Measurements from ENCODE around the gene TSPAN32.

TSPAN32 gene

DNA sequence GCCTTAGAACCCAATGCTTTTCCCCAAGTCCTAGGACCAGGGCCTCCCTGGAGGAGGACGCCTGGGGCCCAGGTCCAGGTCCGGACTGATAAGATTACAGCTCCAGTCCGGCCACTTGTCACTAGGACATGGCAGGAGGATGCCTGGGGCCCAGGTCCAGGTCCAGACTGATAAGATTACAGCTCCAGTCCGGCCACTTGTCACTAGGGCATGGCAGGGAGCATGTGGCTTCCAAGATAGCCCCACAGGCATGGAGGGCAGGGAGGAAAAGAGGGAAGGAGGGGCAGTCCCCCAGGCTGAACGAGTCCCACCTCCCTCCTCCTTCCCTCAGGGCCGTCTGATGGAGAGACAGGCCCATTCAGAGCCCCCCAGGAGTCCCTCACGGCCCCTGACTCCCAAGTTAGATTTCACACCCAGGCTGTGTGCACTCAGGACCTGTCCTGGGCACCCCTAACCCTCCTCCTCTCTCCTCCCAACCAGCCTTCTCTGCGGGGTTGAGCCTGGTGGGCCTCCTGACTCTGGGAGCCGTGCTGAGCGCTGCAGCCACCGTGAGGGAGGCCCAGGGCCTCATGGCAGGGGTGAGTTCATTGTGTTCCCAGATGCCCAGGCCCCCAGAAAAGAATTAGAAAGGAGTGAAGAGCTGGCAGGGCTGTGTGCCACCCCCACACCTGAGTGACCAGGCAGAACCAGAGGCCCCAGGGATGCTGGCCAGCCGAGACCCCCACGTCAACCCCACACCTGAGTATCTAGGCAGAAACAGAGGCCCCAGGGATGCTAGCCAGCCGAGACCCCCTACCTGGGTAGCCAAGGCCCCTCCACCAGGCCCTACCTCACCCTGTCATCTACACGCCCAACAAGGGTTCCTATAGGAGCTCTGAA lies 2.1 kb downstream of the TSPAN32 start:
- no peak overlapping the region for H3K4me3 ChIP-seq (ENCODE audit: low read length)
- peaks cover 25% of the 10 kb centered on the region for H3K4me1 ChIP-seq (ENCODE audit: control insufficient read depth, insufficient read depth, low read length)
- H3K27me3 ChIP-seq (ENCODE audit: control insufficient read depth, insufficient read depth, low read length), result no peaks in the 10 kb centered on the region
- H3K9ac ChIP-seq (ENCODE audit: low read length), result no peak overlapping the region
- H3K36me3 ChIP-seq (ENCODE audit: control insufficient read depth, insufficient read depth, low read length), result no peaks in the 10 kb centered on the region
- H3K9me3 ChIP-seq (ENCODE audit: control insufficient read depth, low read length), result no peaks in the 10 kb centered on the region

DNA sequence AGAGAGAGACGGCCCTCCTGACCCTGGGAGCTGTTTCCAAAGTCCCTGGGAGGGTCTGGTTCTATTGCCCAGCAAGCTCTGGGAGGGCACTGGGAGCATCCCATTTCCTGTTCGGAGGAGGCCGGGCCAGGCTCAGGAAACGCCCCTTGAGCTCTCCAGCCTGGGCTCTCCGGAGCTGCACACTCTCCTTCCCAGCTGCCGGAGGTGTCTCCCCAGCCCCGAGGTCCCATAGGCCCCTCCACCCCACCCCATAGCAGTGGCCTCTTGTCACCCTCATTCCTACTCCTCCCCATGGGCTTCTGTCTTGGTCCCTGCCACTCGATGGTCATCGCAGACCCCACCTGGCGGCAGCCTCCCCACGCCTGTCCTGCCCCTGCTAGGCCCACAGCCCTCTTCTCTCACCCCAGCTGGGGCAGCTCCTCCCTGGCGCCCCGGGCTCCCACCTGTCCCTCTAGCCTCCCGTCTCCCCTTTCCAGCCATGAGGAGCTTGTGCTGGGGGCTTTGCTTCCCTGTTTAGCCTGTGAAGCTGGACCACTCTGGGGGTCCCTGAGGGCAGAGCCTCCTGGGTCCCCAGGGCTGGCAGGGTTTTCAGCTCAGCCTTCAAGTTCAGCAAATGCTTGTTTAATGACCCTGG lies 2.8 kb downstream of the TSPAN32 start:
- H3K4me1 ChIP-seq (ENCODE audit: control insufficient read depth, insufficient read depth, low read length), result peaks cover 25% of the 10 kb centered on the region
- no peaks in the 10 kb centered on the region for H3K27me3 ChIP-seq (ENCODE audit: control insufficient read depth, insufficient read depth, low read length)
- no peak overlapping the region for H3K4me3 ChIP-seq (ENCODE audit: low read length)
- H3K9me3 ChIP-seq (ENCODE audit: control insufficient read depth, low read length), result no peaks in the 10 kb centered on the region
- H3K36me3 ChIP-seq (ENCODE audit: control insufficient read depth, insufficient read depth, low read length), result no peaks in the 10 kb centered on the region
- H3K9ac ChIP-seq (ENCODE audit: low read length), result peak overlapping the region; percentile 53

DNA sequence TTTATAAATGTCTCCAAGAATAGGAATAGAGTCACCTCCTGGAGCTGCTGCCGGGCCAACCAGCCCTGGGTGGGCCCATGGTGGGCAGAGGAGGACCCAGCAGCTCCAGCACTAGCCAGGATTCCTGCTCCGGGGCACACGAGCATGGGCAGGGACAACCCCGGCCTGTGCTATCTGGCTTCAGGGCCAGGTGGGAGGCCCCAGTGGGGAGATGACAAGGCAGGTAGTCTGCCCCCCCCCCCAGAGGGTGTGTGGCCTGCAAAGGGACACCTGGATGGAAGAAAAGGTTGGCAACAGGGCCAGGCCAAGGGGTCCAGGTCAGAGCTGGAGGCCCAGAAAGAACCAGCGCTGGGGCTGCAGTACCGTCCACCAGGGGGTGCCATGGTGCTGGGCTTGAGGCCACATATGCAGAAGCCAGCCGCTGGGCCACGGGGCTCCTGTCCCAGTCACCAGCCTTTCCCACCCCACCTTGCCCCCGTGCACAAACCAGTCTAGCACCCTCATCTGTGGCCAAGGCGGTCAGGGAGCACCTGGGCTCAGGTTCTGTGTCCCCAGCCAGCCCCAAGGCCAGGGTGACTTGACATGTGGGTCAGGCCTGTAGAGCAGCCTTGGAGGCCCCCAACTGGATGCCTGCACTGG lies 3.4 kb downstream of the TSPAN32 start:
- Histone ChIP-seq H3K9me3 (ENCODE audit: control insufficient read depth, low read length) (no peaks in the 10 kb centered on the region), H3K9ac (ENCODE audit: low read length) (peak overlapping the region; percentile 53), H3K27me3 (ENCODE audit: control insufficient read depth, insufficient read depth, low read length) (no peaks in the 10 kb centered on the region), H3K36me3 (ENCODE audit: control insufficient read depth, insufficient read depth, low read length) (no peaks in the 10 kb centered on the region), H3K4me3 (ENCODE audit: low read length) (no peak overlapping the region), H3K4me1 (ENCODE audit: control insufficient read depth, insufficient read depth, low read length) (peaks cover 25% of the 10 kb centered on the region)

DNA sequence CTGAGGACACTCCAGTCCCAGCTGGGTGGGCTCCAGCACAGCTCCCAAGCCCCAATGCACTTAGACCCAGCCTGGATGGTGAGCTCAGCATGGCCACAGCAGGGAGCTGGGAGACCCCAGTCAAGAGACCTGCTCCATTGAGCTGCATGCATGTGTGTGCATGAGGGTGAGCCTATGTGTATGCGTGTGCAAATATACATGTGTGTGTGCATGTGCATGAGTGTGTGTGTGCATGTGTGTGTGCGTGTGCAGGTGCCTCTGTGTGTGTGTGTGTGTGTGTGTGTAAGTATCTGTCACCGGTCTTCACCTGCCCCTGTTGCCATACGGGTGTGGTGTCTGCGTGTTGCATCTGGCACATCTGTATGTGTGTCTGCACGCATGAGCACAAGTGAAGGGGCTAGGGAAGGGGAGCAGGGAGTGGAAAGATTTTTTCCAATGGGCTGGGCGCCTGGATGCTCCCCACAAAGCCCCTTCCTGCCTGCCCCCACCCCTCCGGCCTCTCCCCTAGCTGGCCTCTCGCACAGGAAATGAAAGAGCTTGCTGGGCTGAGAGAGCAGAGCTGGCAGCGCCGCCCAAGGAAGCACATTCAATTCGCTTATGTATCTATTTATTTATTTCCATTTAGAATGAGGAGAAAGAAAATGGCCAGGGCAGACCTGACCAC lies 4.1 kb downstream of the TSPAN32 start:
- Histone ChIP-seq H3K4me3 (ENCODE audit: low read length) (no peak overlapping the region), H3K27me3 (ENCODE audit: control insufficient read depth, insufficient read depth, low read length) (no peaks in the 10 kb centered on the region), H3K4me1 (ENCODE audit: control insufficient read depth, insufficient read depth, low read length) (peaks cover 25% of the 10 kb centered on the region), H3K9ac (ENCODE audit: low read length) (peak overlapping the region; percentile 28), H3K36me3 (ENCODE audit: control insufficient read depth, insufficient read depth, low read length) (no peaks in the 10 kb centered on the region), H3K9me3 (ENCODE audit: control insufficient read depth, low read length) (no peaks in the 10 kb centered on the region)

DNA sequence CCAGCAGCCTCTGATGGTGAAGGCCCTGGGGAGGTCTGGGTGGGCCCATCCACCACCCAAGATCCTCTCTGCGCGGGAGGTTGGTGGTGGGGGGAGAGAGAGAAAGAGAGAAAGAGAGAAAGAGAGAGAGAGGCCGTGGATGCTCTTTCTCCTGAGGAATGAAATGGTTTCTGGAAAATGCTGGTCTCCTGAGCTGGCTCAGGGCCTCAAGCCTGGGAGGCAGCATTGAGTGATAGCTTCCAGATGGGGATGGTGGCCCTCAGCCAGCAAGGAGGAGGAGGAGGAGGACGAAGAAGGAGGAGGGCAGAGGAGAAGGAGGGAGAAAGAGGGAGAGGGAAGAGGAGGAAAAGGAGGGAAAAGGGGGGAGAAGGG lies 4.6 kb downstream of the TSPAN32 start:
- no peaks in the 10 kb centered on the region for H3K36me3 ChIP-seq (ENCODE audit: control insufficient read depth, insufficient read depth, low read length)
- H3K4me3 ChIP-seq (ENCODE audit: low read length), result no peak overlapping the region

DNA sequence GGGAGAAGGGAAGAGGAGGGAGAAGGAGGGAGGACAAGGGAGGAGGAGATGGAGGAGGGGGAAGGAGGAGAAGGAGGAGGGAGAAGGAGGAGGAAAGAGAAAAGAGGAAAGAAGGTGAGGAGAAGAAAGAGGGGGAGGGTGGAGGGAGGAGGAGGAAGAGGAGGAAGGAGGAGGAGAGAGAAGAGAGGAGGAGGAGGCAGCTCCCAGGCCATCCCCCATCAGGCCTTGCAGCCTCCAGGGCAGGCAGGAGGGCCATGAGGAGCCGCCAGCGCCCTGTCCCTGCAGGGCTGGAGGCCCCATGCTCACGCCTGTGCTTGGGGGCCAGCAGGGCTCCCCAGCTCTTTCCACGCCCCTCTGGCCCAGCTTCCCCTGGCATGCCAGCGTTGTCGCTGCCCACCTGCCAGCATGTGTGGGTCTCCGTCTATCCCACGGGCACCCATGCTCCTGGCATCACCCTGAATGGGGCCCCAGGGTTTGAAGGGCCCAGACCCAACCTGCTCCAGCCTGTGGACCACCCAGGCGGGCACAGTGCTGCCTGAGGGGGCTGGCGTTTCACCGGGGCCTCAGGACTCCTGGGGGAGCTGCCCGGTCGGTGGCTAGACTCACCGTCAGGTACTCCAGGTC lies 5.2 kb downstream of the TSPAN32 start:
- H3K4me3 ChIP-seq (ENCODE audit: low read length), result no peak overlapping the region
- H3K9ac ChIP-seq (ENCODE audit: low read length), result no peak overlapping the region
- H3K27me3 ChIP-seq (ENCODE audit: control insufficient read depth, insufficient read depth, low read length), result no peaks in the 10 kb centered on the region
- H3K9me3 ChIP-seq (ENCODE audit: control insufficient read depth, low read length), result no peaks in the 10 kb centered on the region
- peaks cover 25% of the 10 kb centered on the region for H3K4me1 ChIP-seq (ENCODE audit: control insufficient read depth, insufficient read depth, low read length)
- no peaks in the 10 kb centered on the region for H3K36me3 ChIP-seq (ENCODE audit: control insufficient read depth, insufficient read depth, low read length)

More for the DNA sequence above, 4.6 kb downstream of the TSPAN32 start:
- Histone ChIP-seq H3K9me3 (ENCODE audit: control insufficient read depth, low read length) (no peaks in the 10 kb centered on the region), H3K9ac (ENCODE audit: low read length) (peak overlapping the region; percentile 28), H3K27me3 (ENCODE audit: control insufficient read depth, insufficient read depth, low read length) (no peaks in the 10 kb centered on the region), H3K4me1 (ENCODE audit: control insufficient read depth, insufficient read depth, low read length) (peaks cover 25% of the 10 kb centered on the region)

DNA sequence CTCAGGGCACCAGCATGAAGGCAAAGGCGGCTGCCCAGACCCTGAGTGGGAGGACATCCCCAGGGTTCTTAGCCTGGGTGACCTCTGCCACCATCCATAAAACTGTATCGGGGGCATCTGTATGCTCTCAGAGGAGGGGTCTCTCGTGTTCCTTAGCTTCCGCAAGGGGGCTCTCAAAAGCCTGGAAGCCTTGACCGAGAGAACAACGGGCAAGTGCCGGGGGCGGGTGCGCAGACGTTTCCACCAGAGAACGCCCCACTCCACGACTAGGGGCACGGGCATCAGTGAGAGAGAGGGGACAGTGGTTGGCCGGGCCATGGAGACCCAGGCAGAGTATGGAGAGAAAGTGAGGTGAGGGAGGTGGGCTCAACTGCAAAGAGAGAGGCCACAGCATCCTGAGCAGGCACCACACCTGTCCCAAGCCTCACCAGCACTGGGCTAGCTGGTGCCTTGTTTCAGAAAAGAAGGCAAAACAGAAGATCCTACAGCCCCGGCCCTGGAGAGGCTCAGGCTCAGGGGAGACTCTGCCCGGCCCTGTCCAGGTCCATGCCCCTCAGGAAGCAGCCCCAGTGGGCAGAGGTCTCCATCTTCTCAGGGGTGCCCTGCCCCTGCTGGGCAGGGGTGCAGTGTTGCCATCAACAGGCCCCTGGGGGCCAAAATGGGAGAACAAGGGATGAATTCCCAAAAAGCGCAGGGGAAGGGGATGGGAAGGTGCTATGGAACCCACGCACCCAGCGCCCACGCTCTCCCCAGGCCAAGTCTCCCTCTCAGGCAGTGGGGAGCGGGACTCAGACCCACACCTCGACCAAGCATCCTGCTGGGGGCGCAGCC lies 5.9 kb downstream of the TSPAN32 start:
- Histone ChIP-seq H3K36me3 (ENCODE audit: control insufficient read depth, insufficient read depth, low read length) (no peaks in the 10 kb centered on the region), H3K9ac (ENCODE audit: low read length) (no peak overlapping the region), H3K27me3 (ENCODE audit: control insufficient read depth, insufficient read depth, low read length) (no peaks in the 10 kb centered on the region), H3K9me3 (ENCODE audit: control insufficient read depth, low read length) (no peaks in the 10 kb centered on the region), H3K4me1 (ENCODE audit: control insufficient read depth, insufficient read depth, low read length) (peaks cover 25% of the 10 kb centered on the region), H3K4me3 (ENCODE audit: low read length) (no peak overlapping the region)

DNA sequence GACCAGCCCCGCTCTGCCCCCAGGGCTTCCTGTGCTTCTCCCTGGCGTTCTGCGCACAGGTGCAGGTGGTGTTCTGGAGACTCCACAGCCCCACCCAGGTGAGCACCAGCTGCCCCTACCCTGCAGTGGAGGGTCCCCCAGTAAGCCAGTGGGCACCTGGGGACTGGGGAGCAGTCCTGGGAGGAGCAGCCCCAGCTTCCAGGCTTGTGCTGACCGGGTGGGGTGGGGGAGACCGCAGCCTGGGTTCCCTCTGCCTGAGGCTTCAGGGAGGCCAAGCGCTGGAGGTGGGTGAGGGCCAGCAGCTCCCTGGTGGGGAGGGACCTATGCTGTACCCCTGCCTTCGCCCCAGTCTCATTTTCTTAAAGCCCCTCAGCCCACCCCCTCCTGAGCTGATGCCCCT lies 6.9 kb downstream of the TSPAN32 start:
- Histone ChIP-seq H3K36me3 (ENCODE audit: control insufficient read depth, insufficient read depth, low read length) (no peaks in the 10 kb centered on the region), H3K9ac (ENCODE audit: low read length) (no peak overlapping the region), H3K9me3 (ENCODE audit: control insufficient read depth, low read length) (no peaks in the 10 kb centered on the region), H3K4me1 (ENCODE audit: control insufficient read depth, insufficient read depth, low read length) (peaks cover 20% of the 10 kb centered on the region), H3K27me3 (ENCODE audit: control insufficient read depth, insufficient read depth, low read length) (no peaks in the 10 kb centered on the region), H3K4me3 (ENCODE audit: low read length) (no peak overlapping the region)

DNA sequence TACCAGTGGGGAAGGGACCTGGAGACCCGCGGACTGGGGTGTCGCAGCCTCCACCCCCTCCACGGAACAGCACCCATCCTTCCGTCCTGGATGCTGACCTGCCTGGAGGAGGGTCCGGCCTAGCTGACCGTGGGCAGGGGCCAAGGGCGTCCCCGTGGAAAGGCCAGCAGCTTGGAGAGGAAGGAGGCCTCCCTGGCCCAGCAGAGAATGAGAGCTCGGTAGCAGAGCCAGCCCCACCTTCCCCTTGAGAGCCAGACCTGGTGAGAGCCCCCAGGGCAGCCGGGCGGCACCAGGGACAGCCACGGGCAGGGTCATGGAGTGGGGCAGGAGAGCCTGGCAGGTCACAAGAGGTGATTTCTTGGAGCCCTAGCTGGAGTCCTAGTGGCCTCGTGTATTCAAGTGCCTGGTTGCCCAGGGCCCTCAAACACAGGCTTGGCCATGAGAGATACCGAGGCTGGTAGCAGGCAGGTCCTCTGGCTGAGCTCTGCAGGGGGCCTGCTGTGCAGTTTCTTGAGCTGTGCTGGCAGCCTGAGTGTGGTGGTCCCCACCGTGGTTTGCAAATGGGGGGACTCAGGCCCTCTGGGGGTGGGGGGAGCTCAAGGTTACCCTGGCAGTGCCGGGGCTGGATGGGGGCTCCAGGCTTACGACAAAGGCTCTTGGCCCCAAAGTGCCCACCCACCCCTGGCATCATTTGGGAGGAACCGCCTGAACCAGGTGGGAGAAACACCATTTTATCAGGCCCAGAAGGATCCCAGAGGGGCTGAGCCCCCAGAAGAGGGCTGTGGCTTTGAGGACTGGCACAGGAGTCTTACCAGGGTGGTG lies 7.6 kb downstream of the TSPAN32 start:
- Histone ChIP-seq H3K27me3 (ENCODE audit: control insufficient read depth, insufficient read depth, low read length) (no peaks in the 10 kb centered on the region), H3K36me3 (ENCODE audit: control insufficient read depth, insufficient read depth, low read length) (no peaks in the 10 kb centered on the region), H3K4me1 (ENCODE audit: control insufficient read depth, insufficient read depth, low read length) (peaks cover 21% of the 10 kb centered on the region), H3K4me3 (ENCODE audit: low read length) (no peak overlapping the region), H3K9ac (ENCODE audit: low read length) (no peak overlapping the region), H3K9me3 (ENCODE audit: control insufficient read depth, low read length) (no peaks in the 10 kb centered on the region)

DNA sequence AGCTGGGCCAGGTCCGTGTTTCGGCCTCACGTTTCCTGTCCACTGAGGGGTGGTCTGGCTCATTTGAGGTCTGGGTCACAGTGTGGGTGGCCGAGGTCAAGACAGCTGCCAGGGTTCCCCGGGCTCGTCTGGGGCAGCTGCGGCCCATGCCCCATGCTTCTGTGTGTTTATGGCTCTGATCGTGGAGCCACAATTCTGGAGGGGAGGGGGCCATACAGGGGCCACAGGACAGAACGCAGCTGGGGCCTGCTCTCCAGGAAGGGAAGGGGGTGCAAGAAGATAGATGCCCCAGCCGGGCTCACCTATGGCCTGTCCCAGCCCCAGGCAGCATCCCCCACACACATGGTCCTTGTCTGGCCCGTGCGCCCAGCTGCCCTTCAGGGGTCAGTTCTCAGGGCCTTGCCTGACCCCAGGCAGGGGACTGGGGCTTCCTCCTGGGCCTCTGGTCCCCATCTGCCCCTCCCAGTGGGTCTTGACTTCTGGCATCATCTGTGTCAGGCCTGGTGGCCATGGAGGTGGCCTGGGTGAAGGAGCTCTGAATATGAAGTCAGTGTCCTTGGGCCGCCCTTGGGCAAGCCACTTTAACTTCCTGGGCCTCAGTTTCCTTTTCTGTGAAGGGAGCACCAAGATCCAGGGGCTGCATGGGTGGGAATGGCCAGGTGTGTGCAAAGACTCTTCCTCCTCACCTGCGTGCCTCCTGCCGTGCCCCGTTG lies 8.4 kb downstream of the TSPAN32 start:
- Histone ChIP-seq H3K27me3 (ENCODE audit: control insufficient read depth, insufficient read depth, low read length) (no peaks in the 10 kb centered on the region), H3K36me3 (ENCODE audit: control insufficient read depth, insufficient read depth, low read length) (no peaks in the 10 kb centered on the region), H3K4me1 (ENCODE audit: control insufficient read depth, insufficient read depth, low read length) (peaks cover 17% of the 10 kb centered on the region), H3K9ac (ENCODE audit: low read length) (no peak overlapping the region), H3K9me3 (ENCODE audit: control insufficient read depth, low read length) (no peaks in the 10 kb centered on the region), H3K4me3 (ENCODE audit: low read length) (no peak overlapping the region)

Measured in mucosa of stomach (tissue), 1 donor.